Measurements from ENCODE around the gene SPARCL1.
"Not testable (repeated sequence)": the region's sequence is repeated elsewhere in the genome, so short reads cannot be mapped to it uniquely, and the experiment has no call there.

Gene SPARCL1

GRCh38 chr4:87499403-87500091, 29.6 kb downstream of the SPARCL1 start:
- DNase-seq (ENCODE audit: low read depth): no peak

- no peak for DNase-seq (ENCODE audit: low read depth)
Observed at GRCh38 chr4:87498446-87498900, 30.7 kb downstream of the SPARCL1 start.

- DNase-seq (ENCODE audit: low read depth): no peak
Observed at GRCh38 chr4:87497578-87497977, 31.6 kb downstream of the SPARCL1 start.

- no peak for DNase-seq (ENCODE audit: low read depth)
Observed at GRCh38 chr4:87497159-87497558, 32.0 kb downstream of the SPARCL1 start.

GRCh38 chr4:87493115-87493514, 36.1 kb downstream of the SPARCL1 start:
- no peak for DNase-seq (ENCODE audit: low read depth)

GRCh38 chr4:87491851-87492250, 37.3 kb downstream of the SPARCL1 start:
- DNase-seq (ENCODE audit: low read depth): not testable (repeated sequence)

- no peak for DNase-seq (ENCODE audit: low read depth)
Observed at GRCh38 chr4:87491436-87491835, 37.7 kb downstream of the SPARCL1 start.

- no peak for DNase-seq (ENCODE audit: low read depth)
Observed at GRCh38 chr4:87490664-87491369, 38.4 kb downstream of the SPARCL1 start.

- DNase-seq (ENCODE audit: low read depth): no peak
Observed at GRCh38 chr4:87489678-87490077, 39.5 kb downstream of the SPARCL1 start.

- DNase-seq (ENCODE audit: low read depth): not testable (repeated sequence)
Observed at GRCh38 chr4:87488666-87489065, 40.5 kb downstream of the SPARCL1 start.

GRCh38 chr4:87483247-87483646, 45.9 kb downstream of the SPARCL1 start:
- not testable (repeated sequence) for DNase-seq (ENCODE audit: low read depth)

- no peak for DNase-seq (ENCODE audit: low read depth)
Observed at GRCh38 chr4:87481377-87481776, 47.8 kb downstream of the SPARCL1 start.

- no peak for DNase-seq (ENCODE audit: low read depth)
Observed at GRCh38 chr4:87478732-87479250, 50.4 kb downstream of the SPARCL1 start.

- no peak for DNase-seq (ENCODE audit: low read depth)
Observed at GRCh38 chr4:87476934-87477333, 52.2 kb downstream of the SPARCL1 start.

- no peak for DNase-seq (ENCODE audit: low read depth)
Observed at GRCh38 chr4:87469390-87469789, 59.8 kb downstream of the SPARCL1 start.

GRCh38 chr4:87465739-87466366, 63.3 kb downstream of the SPARCL1 start:
- DNase-seq (ENCODE audit: low read depth): no peak

- DNase-seq (ENCODE audit: low read depth): no peak
Observed at GRCh38 chr4:87462102-87462501, 67.1 kb downstream of the SPARCL1 start.

- DNase-seq (ENCODE audit: low read depth): no peak
Observed at GRCh38 chr4:87461281-87461700, 67.9 kb downstream of the SPARCL1 start.

- DNase-seq (ENCODE audit: low read depth): no peak
Observed at GRCh38 chr4:87458913-87459312, 70.3 kb downstream of the SPARCL1 start.

GRCh38 chr4:87451537-87451936, 77.6 kb downstream of the SPARCL1 start:
- no peak for DNase-seq (ENCODE audit: low read depth)

GRCh38 chr4:87446375-87446774, 82.8 kb downstream of the SPARCL1 start:
- not testable (repeated sequence) for DNase-seq (ENCODE audit: low read depth)

GRCh38 chr4:87445964-87446363, 83.2 kb downstream of the SPARCL1 start:
- DNase-seq (ENCODE audit: low read depth): no peak

GRCh38 chr4:87444741-87445140, 84.4 kb downstream of the SPARCL1 start:
- DNase-seq (ENCODE audit: low read depth): no peak
